ENCODE measurements around the gene SCG2. TPM values are rescaled to one million over a fixed set of nuclear protein-coding genes. Genes with fewer than 3 reads are reported as not detected.

The SCG2 gene
- total and polyA plus RNA-seq, 7 experiments from 2014 or later = 0.12 TPM; not detected in 6

GRCh38 chr2:223566396-223566795 is 35.8 kb downstream of the SCG2 start:
- Histone ChIP-seq H3K9me3 (ENCODE audit: control insufficient read depth in 2 of 3, low read length in 3 of 3) (no peaks in the 10 kb centered on the region), H3K4me3 (ENCODE audit: low read length) (no peak overlapping the region), H3K27ac (ENCODE audit: low read depth, low read length) (no peak overlapping the region), H3K4me1 (ENCODE audit: control insufficient read depth in 2 of 2, insufficient read depth in 2 of 2, low read length in 2 of 2) (no peaks in the 10 kb centered on the region), H3K36me3 (ENCODE audit: control insufficient read depth in 2 of 3, insufficient read depth in 3 of 3, low read length in 3 of 3) (no peaks in the 10 kb centered on the region), H3K27me3 (ENCODE audit: control insufficient read depth in 2 of 2, insufficient read depth in 2 of 2, low read length in 2 of 2) (no peaks in the 10 kb centered on the region)
- peaks cover 0 to 9% (median 0%) of the 10 kb centered on the region in 11 donors for H3K9me3 Mint-ChIP-seq
- CTCF ChIA-PET = no interaction called here
- POLR2A ChIA-PET = no interaction called here
- ATAC-seq (no peak), DNase-seq (no peak)
- H3K4me1 Mint-ChIP-seq = no peaks in the 10 kb centered on the region
- no peak overlapping the region for H3K27ac Mint-ChIP-seq
- intact Hi-C loops (cut with micrococcal nuclease) = no loop called here
- no peak overlapping the region for H3K4me3 Mint-ChIP-seq
- H3K36me3 Mint-ChIP-seq = no peaks in the 10 kb centered on the region
- H3K27me3 Mint-ChIP-seq = peaks cover 0 to 15% (median 8%) of the 10 kb centered on the region in 5 donors

DNA sequence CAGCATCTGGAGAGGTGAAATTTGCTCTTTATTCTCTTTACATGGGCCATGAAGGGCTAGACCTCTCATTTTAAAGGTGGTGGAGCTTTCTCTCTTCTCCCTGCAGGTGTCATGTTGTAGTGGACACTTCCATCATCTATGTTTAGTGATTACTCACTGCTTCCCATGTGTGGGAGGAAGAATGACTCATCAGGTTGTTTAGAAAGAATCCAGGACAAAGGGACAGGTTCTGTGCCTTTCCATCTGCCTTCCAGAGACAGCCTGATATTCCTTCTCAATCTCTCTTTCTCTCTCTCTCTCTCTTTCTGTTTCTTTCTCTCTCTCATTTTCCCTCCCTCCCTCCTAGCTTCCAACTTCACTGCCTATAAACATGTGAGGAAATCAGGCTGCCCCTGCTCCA is 38.7 kb downstream of the SCG2 start:
- H3K36me3 ChIP-seq (ENCODE audit: control insufficient read depth in 2 of 3, insufficient read depth in 3 of 3, low read length in 3 of 3) = no peaks in the 10 kb centered on the region
- Mint-ChIP-seq H3K9me3 (peaks cover 0 to 9% (median 0%) of the 10 kb centered on the region in 11 donors), H3K27me3 (peaks cover 4 to 13% (median 12%) of the 10 kb centered on the region in 5 donors), H3K4me1 (peaks cover 0 to 6% (median 0%) of the 10 kb centered on the region in 7 donors), H3K36me3 (no peaks in the 10 kb centered on the region), H3K4me3 (no peak overlapping the region), H3K27ac (no peak overlapping the region)
- H3K9me3 ChIP-seq (ENCODE audit: control insufficient read depth in 2 of 3, low read length in 3 of 3) = no peaks in the 10 kb centered on the region
- ATAC-seq (no peak), DNase-seq (no peak)
- intact Hi-C loops (cut with micrococcal nuclease) = no loop called here
- ChIA-PET POLR2A (no interaction called here), CTCF (no interaction called here)
- H3K27ac ChIP-seq (ENCODE audit: low read depth, low read length) = no peak overlapping the region
- H3K4me3 ChIP-seq (ENCODE audit: low read length) = no peak overlapping the region
- no peaks in the 10 kb centered on the region for H3K4me1 ChIP-seq (ENCODE audit: control insufficient read depth in 2 of 2, insufficient read depth in 2 of 2, low read length in 2 of 2)
- H3K27me3 ChIP-seq (ENCODE audit: control insufficient read depth in 2 of 2, insufficient read depth in 2 of 2, low read length in 2 of 2) = no peaks in the 10 kb centered on the region

DNA sequence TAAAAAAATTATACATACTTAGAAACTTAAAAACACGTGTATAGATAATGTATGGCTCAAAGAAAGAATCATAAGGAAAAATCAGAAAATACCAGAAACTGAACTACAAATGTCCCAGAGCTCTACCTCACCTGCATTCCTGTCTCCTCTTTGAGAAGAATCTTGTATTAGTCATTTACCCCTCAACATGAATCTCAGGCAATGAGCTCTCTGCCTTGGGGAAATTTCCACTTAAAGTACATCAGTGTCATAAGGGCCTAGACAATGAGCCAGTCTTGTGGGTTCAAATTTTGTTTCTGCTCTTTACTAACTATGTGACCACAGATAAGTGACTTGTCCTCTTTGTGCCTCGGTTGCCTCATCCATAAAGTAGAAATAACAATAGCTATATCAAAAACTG is 40.1 kb downstream of the SCG2 start:
- no peaks in the 10 kb centered on the region for H3K9me3 ChIP-seq (ENCODE audit: control insufficient read depth in 2 of 3, low read length in 3 of 3)
- Mint-ChIP-seq H3K9me3 (peaks cover 0 to 6% (median 0%) of the 10 kb centered on the region in 11 donors), H3K36me3 (no peaks in the 10 kb centered on the region), H3K4me1 (peaks cover 0 to 6% (median 0%) of the 10 kb centered on the region in 7 donors), H3K27me3 (peaks cover 4 to 13% (median 6%) of the 10 kb centered on the region in 5 donors), H3K4me3 (no peak overlapping the region), H3K27ac (no peak overlapping the region)
- ChIA-PET CTCF (no interaction called here), POLR2A (no interaction called here)
- H3K27me3 ChIP-seq (ENCODE audit: control insufficient read depth in 2 of 2, insufficient read depth in 2 of 2, low read length in 2 of 2) = no peaks in the 10 kb centered on the region
- H3K4me3 ChIP-seq (ENCODE audit: low read length) = no peak overlapping the region
- DNase-seq (no peak), ATAC-seq (no peak)
- H3K4me1 ChIP-seq (ENCODE audit: control insufficient read depth in 2 of 2, insufficient read depth in 2 of 2, low read length in 2 of 2) = no peaks in the 10 kb centered on the region
- intact Hi-C loops (cut with micrococcal nuclease) = no loop called here
- H3K27ac ChIP-seq (ENCODE audit: low read depth, low read length) = no peak overlapping the region
- no peaks in the 10 kb centered on the region for H3K36me3 ChIP-seq (ENCODE audit: control insufficient read depth in 2 of 3, insufficient read depth in 3 of 3, low read length in 3 of 3)

DNA sequence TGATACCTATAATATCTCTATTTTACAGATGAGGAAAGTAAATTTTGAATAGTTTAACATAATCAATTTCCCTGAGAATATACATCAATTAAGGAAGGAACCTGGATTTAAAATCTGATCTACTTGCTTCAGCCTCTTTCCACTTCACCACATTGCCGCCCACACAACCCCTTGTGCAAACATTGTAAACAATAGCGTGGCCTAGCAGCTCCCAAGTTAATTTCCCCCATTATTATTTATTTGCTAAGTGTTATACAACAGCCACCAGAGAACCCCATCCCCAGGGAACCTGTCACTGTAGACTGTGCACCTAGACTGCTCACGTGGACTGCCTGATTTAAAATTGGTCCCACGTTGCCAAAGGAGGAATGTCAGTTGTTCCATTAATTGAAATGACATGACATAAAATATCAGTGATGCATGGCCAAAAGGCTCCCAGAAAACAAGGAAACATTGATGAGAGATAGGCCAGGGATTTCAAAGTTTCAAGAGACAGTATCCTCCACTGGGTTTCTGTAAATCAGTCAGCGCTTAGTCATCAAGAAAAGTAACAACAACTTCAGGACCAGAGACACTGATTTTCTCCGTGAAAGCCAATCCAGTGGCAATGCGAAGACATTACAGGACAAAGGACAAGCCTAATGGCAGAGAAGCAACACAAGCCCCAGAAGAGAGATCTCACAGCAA is 41.3 kb downstream of the SCG2 start:
- Mint-ChIP-seq H3K4me3 (no peak overlapping the region), H3K36me3 (no peaks in the 10 kb centered on the region), H3K9me3 (peaks cover 0 to 3% (median 0%) of the 10 kb centered on the region in 11 donors), H3K4me1 (peaks cover 0 to 6% (median 0%) of the 10 kb centered on the region in 7 donors), H3K27me3 (peaks cover 5 to 18% (median 6%) of the 10 kb centered on the region in 5 donors), H3K27ac (no peak overlapping the region)
- no peaks in the 10 kb centered on the region for H3K4me1 ChIP-seq (ENCODE audit: control insufficient read depth in 2 of 2, insufficient read depth in 2 of 2, low read length in 2 of 2)
- no peak overlapping the region for H3K27ac ChIP-seq (ENCODE audit: low read depth, low read length)
- ATAC-seq (no peak), DNase-seq (no peak)
- ChIA-PET POLR2A (no interaction called here), CTCF (no interaction called here)
- no peaks in the 10 kb centered on the region for H3K36me3 ChIP-seq (ENCODE audit: control insufficient read depth in 2 of 3, insufficient read depth in 3 of 3, low read length in 3 of 3)
- intact Hi-C loops (cut with micrococcal nuclease) = no loop called here
- H3K9me3 ChIP-seq (ENCODE audit: control insufficient read depth in 2 of 3, low read length in 3 of 3) = no peaks in the 10 kb centered on the region
- H3K4me3 ChIP-seq (ENCODE audit: low read length) = no peak overlapping the region
- no peaks in the 10 kb centered on the region for H3K27me3 ChIP-seq (ENCODE audit: control insufficient read depth in 2 of 2, insufficient read depth in 2 of 2, low read length in 2 of 2)

- no peak for DNase-seq
- Histone ChIP-seq H3K9me3 (ENCODE audit: control insufficient read depth in 2 of 3, low read length in 3 of 3) (no peaks in the 10 kb centered on the region), H3K36me3 (ENCODE audit: control insufficient read depth in 2 of 3, insufficient read depth in 3 of 3, low read length in 3 of 3) (no peaks in the 10 kb centered on the region), H3K27ac (ENCODE audit: low read depth, low read length) (no peak overlapping the region), H3K4me3 (ENCODE audit: low read length) (no peak overlapping the region), H3K27me3 (ENCODE audit: control insufficient read depth in 2 of 2, insufficient read depth in 2 of 2, low read length in 2 of 2) (no peaks in the 10 kb centered on the region), H3K4me1 (ENCODE audit: control insufficient read depth in 2 of 2, insufficient read depth in 2 of 2, low read length in 2 of 2) (no peaks in the 10 kb centered on the region)
- H3K27me3 Mint-ChIP-seq = peaks cover 4 to 18% (median 10%) of the 10 kb centered on the region in 5 donors
- intact Hi-C loops (cut with micrococcal nuclease) = no loop called here
- H3K36me3 Mint-ChIP-seq = no peaks in the 10 kb centered on the region
- ATAC-seq = no peak
- no peak overlapping the region for H3K27ac Mint-ChIP-seq
- H3K4me1 Mint-ChIP-seq = peaks cover 0 to 6% (median 0%) of the 10 kb centered on the region in 7 donors
- peak overlapping the region in 1 of 10 donors; percentile 7 for H3K4me3 Mint-ChIP-seq
- ChIA-PET CTCF (no interaction called here), POLR2A (no interaction called here)
- H3K9me3 Mint-ChIP-seq = peaks cover 0 to 8% (median 0%) of the 10 kb centered on the region in 11 donors
Measured at GRCh38 chr2:223558970-223559369, 43.2 kb downstream of the SCG2 start.

DNA sequence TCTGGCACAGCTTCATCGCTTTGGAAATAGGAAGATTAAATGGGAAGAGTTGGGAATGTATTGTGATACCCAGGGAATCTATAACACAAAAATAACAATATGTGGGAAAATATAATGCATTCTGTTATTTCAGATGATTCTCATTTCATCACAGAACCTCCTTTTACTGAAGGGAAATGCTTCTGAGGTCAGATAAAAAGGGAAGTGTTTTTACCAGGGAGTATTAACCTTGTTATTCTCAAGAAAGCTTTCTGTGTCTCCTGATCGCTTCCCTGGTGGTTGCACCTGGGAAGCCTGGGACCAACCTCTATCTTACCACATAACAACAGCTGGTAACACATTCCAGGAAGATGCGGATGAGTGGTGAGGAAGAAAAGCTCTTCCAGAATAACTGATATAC is 47.2 kb downstream of the SCG2 start:
- Mint-ChIP-seq H3K27ac (no peak overlapping the region), H3K4me1 (peaks cover 0 to 6% (median 0%) of the 10 kb centered on the region in 7 donors), H3K4me3 (no peak overlapping the region), H3K9me3 (peaks cover 0 to 8% (median 0%) of the 10 kb centered on the region in 11 donors), H3K36me3 (no peaks in the 10 kb centered on the region), H3K27me3 (peaks cover 2 to 12% (median 4%) of the 10 kb centered on the region in 5 donors)
- Histone ChIP-seq H3K9me3 (ENCODE audit: control insufficient read depth in 2 of 3, low read length in 3 of 3) (no peaks in the 10 kb centered on the region), H3K4me3 (ENCODE audit: low read length) (no peak overlapping the region), H3K36me3 (ENCODE audit: control insufficient read depth in 2 of 3, insufficient read depth in 3 of 3, low read length in 3 of 3) (no peaks in the 10 kb centered on the region), H3K4me1 (ENCODE audit: control insufficient read depth in 2 of 2, insufficient read depth in 2 of 2, low read length in 2 of 2) (no peaks in the 10 kb centered on the region), H3K27ac (ENCODE audit: low read depth, low read length) (no peak overlapping the region), H3K27me3 (ENCODE audit: control insufficient read depth in 2 of 2, insufficient read depth in 2 of 2, low read length in 2 of 2) (no peaks in the 10 kb centered on the region)
- ATAC-seq (no peak), DNase-seq (no peak)
- ChIA-PET POLR2A (no interaction called here), CTCF (no interaction called here)
- intact Hi-C loops (cut with micrococcal nuclease) = no loop called here

DNA sequence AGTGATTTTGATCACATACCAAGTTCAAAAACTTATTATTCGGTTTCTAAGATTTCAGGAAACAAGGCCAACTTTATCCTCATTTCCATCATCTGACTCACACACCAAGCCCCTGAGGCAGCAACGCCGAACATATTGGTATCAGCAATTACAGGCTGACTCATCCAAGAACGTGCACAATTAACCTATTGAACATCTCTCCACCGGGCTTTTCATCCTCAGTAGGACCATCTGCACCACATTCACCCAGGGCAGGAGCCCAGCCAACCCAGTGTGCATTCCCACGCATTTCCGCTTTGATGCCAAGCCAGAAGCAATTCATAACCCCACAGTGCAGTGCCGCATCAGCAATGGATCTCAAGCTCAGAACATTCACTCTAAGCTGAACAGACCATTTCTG is 52.9 kb downstream of the SCG2 start:
- Histone ChIP-seq H3K9me3 (ENCODE audit: control insufficient read depth in 2 of 3, low read length in 3 of 3) (no peaks in the 10 kb centered on the region), H3K4me1 (ENCODE audit: control insufficient read depth in 2 of 2, insufficient read depth in 2 of 2, low read length in 2 of 2) (no peaks in the 10 kb centered on the region), H3K36me3 (ENCODE audit: control insufficient read depth in 2 of 3, insufficient read depth in 3 of 3, low read length in 3 of 3) (no peaks in the 10 kb centered on the region), H3K27ac (ENCODE audit: low read depth, low read length) (no peak overlapping the region), H3K4me3 (ENCODE audit: low read length) (no peak overlapping the region), H3K27me3 (ENCODE audit: control insufficient read depth in 2 of 2, insufficient read depth in 2 of 2, low read length in 2 of 2) (no peaks in the 10 kb centered on the region)
- Mint-ChIP-seq H3K27me3 (peaks cover 0 to 5% (median 0%) of the 10 kb centered on the region in 5 donors), H3K36me3 (no peaks in the 10 kb centered on the region), H3K9me3 (peaks cover 0 to 5% (median 0%) of the 10 kb centered on the region in 11 donors), H3K4me1 (no peaks in the 10 kb centered on the region), H3K4me3 (no peak overlapping the region), H3K27ac (no peak overlapping the region)
- intact Hi-C loops (cut with micrococcal nuclease) = no loop called here
- DNase-seq (no peak), ATAC-seq (no peak)
- CTCF ChIA-PET = no interaction called here
- POLR2A ChIA-PET = no interaction called here

All from naive thymus-derived CD4-positive, alpha-beta T cell (primary cell).